GM23338 (cell line): ENCODE data around the gene FOXI1.

ENCODE experiments used
- EZH2 ChIP-seq: fragments of 200-600 bp; sonication (generic); IDR thresholded peaks from one replicate; pipeline ENCODE4 v1.8.0; 2017; ENCODE audit warnings: antibody characterized with exemption, mild to moderate bottlenecking, low read depth; ENCODE audit not compliant: unreplicated experiment
- JUNB ChIP-seq: IDR thresholded peaks from one replicate; pipeline ENCODE4 v1.6.1; 2016; ENCODE audit warnings: antibody characterized with exemption; ENCODE audit not compliant: unreplicated experiment
- NANOG ChIP-seq: IDR thresholded peaks from 2 replicates; pipeline ENCODE4 v1.6.1; 2016; ENCODE audit warnings: antibody characterized with exemption, borderline replicate concordance
- POLR2AphosphoS5 ChIP-seq: IDR thresholded peaks from 2 replicates; pipeline ENCODE4 v1.6.1; 2016; ENCODE audit warnings: antibody characterized with exemption, low read depth
- TF ChIP-seq, protein P1 (sequence below), 2 experiments: fragments of 200-600 bp in 1 of 2; sonication (generic) in 1 of 2; conservative IDR thresholded peaks; 2 replicates each; pipeline versions ENCODE4 v1.5.1 to v1.6.1; 2016 to 2017; ENCODE audit warnings: antibody characterized with exemption in 2 of 2, low read depth in 2 of 2, mild to moderate bottlenecking in 2 of 2, moderate library complexity in 1 of 2
- TF ChIP-seq, protein P2 (sequence below): IDR thresholded peaks from one replicate; pipeline ENCODE4 v1.6.1; 2018; ENCODE audit warnings: antibody characterized with exemption; ENCODE audit not compliant: unreplicated experiment

DNA sequence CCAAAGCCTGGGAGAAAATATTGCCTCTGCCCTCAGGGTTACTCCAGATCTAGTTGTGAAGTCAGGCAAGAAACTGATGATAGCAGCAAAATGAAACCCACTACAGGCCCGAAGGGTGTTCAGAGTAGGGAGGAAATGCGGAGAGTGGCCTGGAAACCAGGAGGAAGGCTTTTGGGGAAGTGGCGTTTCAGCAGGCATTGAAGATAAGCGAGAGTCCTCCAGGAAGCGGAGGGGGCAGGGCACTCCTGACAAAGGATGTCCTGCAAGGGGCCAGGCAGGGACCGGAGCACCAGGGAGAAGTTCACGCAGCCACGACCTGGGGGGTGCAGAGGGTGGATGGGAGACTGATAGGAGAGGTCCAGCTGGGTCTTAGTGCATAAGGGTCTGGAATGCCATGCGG lies 7.8 kb upstream of the FOXI1 start:
- TF ChIP-seq EZH2 = no peak
- TF ChIP-seq, protein P1, sequence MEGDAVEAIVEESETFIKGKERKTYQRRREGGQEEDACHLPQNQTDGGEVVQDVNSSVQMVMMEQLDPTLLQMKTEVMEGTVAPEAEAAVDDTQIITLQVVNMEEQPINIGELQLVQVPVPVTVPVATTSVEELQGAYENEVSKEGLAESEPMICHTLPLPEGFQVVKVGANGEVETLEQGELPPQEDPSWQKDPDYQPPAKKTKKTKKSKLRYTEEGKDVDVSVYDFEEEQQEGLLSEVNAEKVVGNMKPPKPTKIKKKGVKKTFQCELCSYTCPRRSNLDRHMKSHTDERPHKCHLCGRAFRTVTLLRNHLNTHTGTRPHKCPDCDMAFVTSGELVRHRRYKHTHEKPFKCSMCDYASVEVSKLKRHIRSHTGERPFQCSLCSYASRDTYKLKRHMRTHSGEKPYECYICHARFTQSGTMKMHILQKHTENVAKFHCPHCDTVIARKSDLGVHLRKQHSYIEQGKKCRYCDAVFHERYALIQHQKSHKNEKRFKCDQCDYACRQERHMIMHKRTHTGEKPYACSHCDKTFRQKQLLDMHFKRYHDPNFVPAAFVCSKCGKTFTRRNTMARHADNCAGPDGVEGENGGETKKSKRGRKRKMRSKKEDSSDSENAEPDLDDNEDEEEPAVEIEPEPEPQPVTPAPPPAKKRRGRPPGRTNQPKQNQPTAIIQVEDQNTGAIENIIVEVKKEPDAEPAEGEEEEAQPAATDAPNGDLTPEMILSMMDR (conservative IDR thresholded peaks at IDR 0.05; ENCODE audit: low read depth in 2 of 2) = no peak
- no peak for TF ChIP-seq POLR2AphosphoS5
- TF ChIP-seq JUNB = no peak
- TF ChIP-seq, protein P2, sequence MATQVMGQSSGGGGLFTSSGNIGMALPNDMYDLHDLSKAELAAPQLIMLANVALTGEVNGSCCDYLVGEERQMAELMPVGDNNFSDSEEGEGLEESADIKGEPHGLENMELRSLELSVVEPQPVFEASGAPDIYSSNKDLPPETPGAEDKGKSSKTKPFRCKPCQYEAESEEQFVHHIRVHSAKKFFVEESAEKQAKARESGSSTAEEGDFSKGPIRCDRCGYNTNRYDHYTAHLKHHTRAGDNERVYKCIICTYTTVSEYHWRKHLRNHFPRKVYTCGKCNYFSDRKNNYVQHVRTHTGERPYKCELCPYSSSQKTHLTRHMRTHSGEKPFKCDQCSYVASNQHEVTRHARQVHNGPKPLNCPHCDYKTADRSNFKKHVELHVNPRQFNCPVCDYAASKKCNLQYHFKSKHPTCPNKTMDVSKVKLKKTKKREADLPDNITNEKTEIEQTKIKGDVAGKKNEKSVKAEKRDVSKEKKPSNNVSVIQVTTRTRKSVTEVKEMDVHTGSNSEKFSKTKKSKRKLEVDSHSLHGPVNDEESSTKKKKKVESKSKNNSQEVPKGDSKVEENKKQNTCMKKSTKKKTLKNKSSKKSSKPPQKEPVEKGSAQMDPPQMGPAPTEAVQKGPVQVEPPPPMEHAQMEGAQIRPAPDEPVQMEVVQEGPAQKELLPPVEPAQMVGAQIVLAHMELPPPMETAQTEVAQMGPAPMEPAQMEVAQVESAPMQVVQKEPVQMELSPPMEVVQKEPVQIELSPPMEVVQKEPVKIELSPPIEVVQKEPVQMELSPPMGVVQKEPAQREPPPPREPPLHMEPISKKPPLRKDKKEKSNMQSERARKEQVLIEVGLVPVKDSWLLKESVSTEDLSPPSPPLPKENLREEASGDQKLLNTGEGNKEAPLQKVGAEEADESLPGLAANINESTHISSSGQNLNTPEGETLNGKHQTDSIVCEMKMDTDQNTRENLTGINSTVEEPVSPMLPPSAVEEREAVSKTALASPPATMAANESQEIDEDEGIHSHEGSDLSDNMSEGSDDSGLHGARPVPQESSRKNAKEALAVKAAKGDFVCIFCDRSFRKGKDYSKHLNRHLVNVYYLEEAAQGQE = no peak
- TF ChIP-seq NANOG = no peak
